GM20000 (cell line): ENCODE measurements around the gene RAD17.
"Not testable (repeated sequence)": the region's sequence is repeated elsewhere in the genome, so short reads cannot be mapped to it uniquely, and the experiment has no call there.

Experiments used
- DNase-seq: peaks from one replicate; pipeline ENCODE4 v3.0.0; 2012; ENCODE audit warnings: low spot score
- CTCF ChIP-seq: IDR thresholded peaks from 2 replicates; pipeline ENCODE4 v1.5.1; 2012; ENCODE audit warnings: mild to moderate bottlenecking, control low read depth; ENCODE audit errors: extremely low read depth, missing control alignments

Gene RAD17

GRCh38 chr5:69367697-69368279 lies 1.8 kb upstream of the RAD17 start:
- TF ChIP-seq CTCF, result peak; percentile 18
- DNase-seq, result no peak

GRCh38 chr5:69368458-69369339 lies 919 bp upstream of the RAD17 start:
- no peak for TF ChIP-seq CTCF
- DNase-seq, result no peak

- not testable (repeated sequence) for DNase-seq
Measured at GRCh38 chr5:69370335-69370734, 717 bp downstream of the RAD17 start.

- DNase-seq, result no peak
- no peak for TF ChIP-seq CTCF
Measured at GRCh38 chr5:69372394-69372793, 2.8 kb downstream of the RAD17 start.

- DNase-seq, result peak; percentile 47
- no peak for TF ChIP-seq CTCF
Measured at GRCh38 chr5:69374911-69375446, 5.4 kb downstream of the RAD17 start.

GRCh38 chr5:69378376-69378775 lies 8.8 kb downstream of the RAD17 start:
- TF ChIP-seq CTCF, result no peak
- DNase-seq, result no peak

- TF ChIP-seq CTCF, result no peak
- DNase-seq, result no peak
Measured at GRCh38 chr5:69404659-69405330, 35.2 kb downstream of the RAD17 start.
